ENCODE results near the gene AADACL4.
A peak's percentile ranks its signal among the peaks of the same experiment; 100 is the strongest.

The AADACL4 gene

DNA sequence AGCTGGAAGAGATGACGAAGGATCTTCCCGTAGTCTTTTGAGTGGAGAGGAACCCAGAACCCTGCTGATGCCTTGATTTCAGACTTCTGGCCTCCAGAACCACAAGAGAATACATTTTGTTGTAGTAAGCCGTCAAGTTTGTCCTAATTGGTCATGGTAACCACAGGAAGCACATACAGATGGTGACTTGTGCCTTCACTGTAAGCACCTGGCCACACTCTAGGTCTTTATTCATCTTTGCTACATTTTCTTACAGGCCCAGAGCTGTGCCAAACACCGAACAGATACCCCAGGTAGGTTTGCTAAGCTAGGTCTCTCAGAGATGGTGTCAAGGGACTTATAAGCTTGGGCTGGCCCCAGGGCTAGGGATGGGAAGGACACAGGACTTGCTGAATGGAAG lies 30.7 kb upstream of the AADACL4 start:
- no peak overlapping the region for H4K8ac ChIP-seq (ENCODE audit: low read depth, low read length)
- WGBS (ENCODE audit: extremely low coverage, insufficient coverage, low lambda C conversion rate): no CpG with 5 or more reads among the region's 4 CpGs
- no peak overlapping the region for H3K4me3 ChIP-seq (ENCODE audit: low read length)
- H3K4ac ChIP-seq (ENCODE audit: low read depth, low read length): no peak overlapping the region
- H2BK5ac ChIP-seq (ENCODE audit: low read length): no peak overlapping the region
- no peak overlapping the region for H2BK120ac ChIP-seq (ENCODE audit: low read depth, low read length)
- no peak overlapping the region for H3K56ac ChIP-seq (ENCODE audit: low read length)
- no peak overlapping the region for H3K4me2 ChIP-seq (ENCODE audit: low read length)
- no peaks in the 10 kb centered on the region for H3K27me3 ChIP-seq (ENCODE audit: insufficient read depth, low read length, poor library complexity)
- no peak overlapping the region for H3K27ac ChIP-seq (ENCODE audit: low read depth, low read length)
- H3K79me2 ChIP-seq (ENCODE audit: control insufficient read depth, insufficient read depth, low read length): no peaks in the 10 kb centered on the region
- no peak overlapping the region for H3K9ac ChIP-seq (ENCODE audit: low read length)
- H2BK15ac ChIP-seq (replicated peaks; ENCODE audit: low read depth): no peak overlapping the region
- peaks cover 5% of the 10 kb centered on the region for H3K4me1 ChIP-seq (ENCODE audit: control insufficient read depth, low read depth, low read length)
- H3K36me3 ChIP-seq (ENCODE audit: control insufficient read depth, insufficient read depth, low read length): no peaks in the 10 kb centered on the region
- no peak overlapping the region for H3K18ac ChIP-seq (ENCODE audit: low read length)
- H3K23ac ChIP-seq (ENCODE audit: low read length): no peak overlapping the region
- DNase-seq: no peak
- H4K5ac ChIP-seq (ENCODE audit: low read length): no peak overlapping the region
- no peak overlapping the region for H2AK5ac ChIP-seq (ENCODE audit: low read length)
- no peaks in the 10 kb centered on the region for H3K79me1 ChIP-seq (ENCODE audit: low read length)

DNA sequence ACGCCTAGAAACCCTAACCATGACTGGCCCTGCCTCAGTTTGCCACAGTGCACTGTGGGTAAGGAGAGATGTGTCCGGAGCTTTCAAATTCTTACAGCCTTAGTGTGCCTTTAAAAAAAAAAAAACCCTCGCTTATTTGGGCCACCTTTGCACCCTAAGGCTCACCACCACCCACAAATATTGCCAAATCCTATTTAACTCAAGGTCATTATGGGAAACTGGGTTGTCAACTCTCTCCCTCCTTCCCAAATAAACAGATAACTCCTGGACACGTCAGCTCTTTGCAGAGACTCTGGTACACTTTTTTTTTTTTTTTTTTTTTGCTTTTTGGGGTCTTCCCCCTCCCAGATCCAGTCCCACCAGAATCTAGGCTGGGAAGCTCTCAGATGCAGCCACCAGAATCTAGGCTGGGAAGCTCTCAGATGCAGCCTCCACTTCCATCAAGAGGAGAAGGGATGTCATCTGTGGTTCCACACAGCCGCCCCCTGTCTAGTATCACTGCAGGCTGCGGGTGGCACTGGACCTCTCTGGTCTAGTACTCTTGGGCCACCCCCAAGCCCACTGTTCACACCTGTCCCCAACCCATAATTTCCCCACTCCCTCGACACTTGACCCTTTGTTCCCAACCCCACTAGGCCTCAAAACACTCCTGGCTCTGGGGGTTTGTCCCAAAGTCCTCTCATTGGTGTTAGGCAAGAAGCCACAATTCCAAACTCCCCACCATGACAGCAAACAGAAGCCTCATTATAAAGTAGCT lies 29.3 kb upstream of the AADACL4 start:
- H3K27me3 ChIP-seq (ENCODE audit: insufficient read depth, low read length, poor library complexity): no peaks in the 10 kb centered on the region

DNA sequence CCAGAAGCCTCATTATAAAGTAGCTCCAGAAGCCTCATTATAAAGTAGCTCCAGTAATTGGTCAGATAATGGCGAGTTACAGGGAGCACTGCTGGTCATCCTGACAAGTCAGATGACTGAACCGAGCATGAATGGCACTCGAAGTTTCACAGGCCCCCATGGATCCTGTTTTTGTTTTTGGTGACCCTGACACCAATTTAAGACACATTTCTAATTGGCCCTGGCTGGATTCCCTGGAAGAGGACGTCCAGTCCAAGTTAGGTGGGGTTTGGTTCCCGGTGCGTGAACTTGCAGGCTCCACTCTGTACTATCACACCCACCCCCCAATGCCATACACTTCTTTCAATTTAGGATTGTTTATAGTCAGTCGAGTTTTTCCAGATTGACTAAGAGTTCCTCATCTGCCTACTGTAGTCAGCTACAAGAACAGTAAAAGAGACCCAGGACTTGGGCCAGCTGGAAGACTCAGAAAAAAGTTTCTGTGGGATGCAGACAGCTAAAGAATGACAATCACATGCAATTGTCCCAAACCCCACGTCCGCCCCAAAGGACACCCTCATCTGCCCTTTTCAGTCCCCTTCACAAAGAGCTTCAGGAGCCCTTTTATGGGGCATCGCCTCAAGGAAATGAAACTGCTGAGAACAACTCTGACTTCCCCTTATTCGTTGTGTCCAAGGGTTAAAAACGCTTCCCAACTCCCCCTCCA lies 28.6 kb upstream of the AADACL4 start:
- Histone ChIP-seq H3K9ac (ENCODE audit: low read length) (peak overlapping the region; percentile 35), H3K4ac (ENCODE audit: low read depth, low read length) (peak overlapping the region; percentile 18), H2AK5ac (ENCODE audit: low read length) (no peak overlapping the region), H2BK15ac (replicated peaks; ENCODE audit: low read depth) (no peak overlapping the region), H3K4me3 (ENCODE audit: low read length) (no peak overlapping the region), H2BK5ac (ENCODE audit: low read length) (peak overlapping the region; percentile 28), H3K18ac (ENCODE audit: low read length) (peak overlapping the region; percentile 34), H3K23ac (ENCODE audit: low read length) (peak overlapping the region; percentile 48), H2BK120ac (ENCODE audit: low read depth, low read length) (no peak overlapping the region), H3K79me2 (ENCODE audit: control insufficient read depth, insufficient read depth, low read length) (no peaks in the 10 kb centered on the region), H4K5ac (ENCODE audit: low read length) (no peak overlapping the region), H3K56ac (ENCODE audit: low read length) (peak overlapping the region; percentile 54), H3K27ac (ENCODE audit: low read depth, low read length) (peak overlapping the region; percentile 13), H3K4me1 (ENCODE audit: control insufficient read depth, low read depth, low read length) (peaks cover 7% of the 10 kb centered on the region), H3K36me3 (ENCODE audit: control insufficient read depth, insufficient read depth, low read length) (no peaks in the 10 kb centered on the region), H3K4me2 (ENCODE audit: low read length) (peak overlapping the region; percentile 53), H3K27me3 (ENCODE audit: insufficient read depth, low read length, poor library complexity) (no peaks in the 10 kb centered on the region), H3K79me1 (ENCODE audit: low read length) (no peaks in the 10 kb centered on the region), H4K8ac (ENCODE audit: low read depth, low read length) (no peak overlapping the region)
- DNase-seq: no peak
- WGBS (ENCODE audit: extremely low coverage, insufficient coverage, low lambda C conversion rate): no CpG with 5 or more reads among the region's 12 CpGs

More for the DNA sequence above, 29.3 kb upstream of the AADACL4 start:
- H3K79me2 ChIP-seq (ENCODE audit: control insufficient read depth, insufficient read depth, low read length): no peaks in the 10 kb centered on the region
- no peak overlapping the region for H3K4me3 ChIP-seq (ENCODE audit: low read length)
- no peak overlapping the region for H4K5ac ChIP-seq (ENCODE audit: low read length)
- H2BK120ac ChIP-seq (ENCODE audit: low read depth, low read length): no peak overlapping the region
- H3K4ac ChIP-seq (ENCODE audit: low read depth, low read length): no peak overlapping the region
- H3K9ac ChIP-seq (ENCODE audit: low read length): no peak overlapping the region
- H3K27ac ChIP-seq (ENCODE audit: low read depth, low read length): no peak overlapping the region
- no peak overlapping the region for H2AK5ac ChIP-seq (ENCODE audit: low read length)
- no peaks in the 10 kb centered on the region for H3K36me3 ChIP-seq (ENCODE audit: control insufficient read depth, insufficient read depth, low read length)
- H4K8ac ChIP-seq (ENCODE audit: low read depth, low read length): no peak overlapping the region
- H3K4me2 ChIP-seq (ENCODE audit: low read length): no peak overlapping the region
- peaks cover 7% of the 10 kb centered on the region for H3K4me1 ChIP-seq (ENCODE audit: control insufficient read depth, low read depth, low read length)
- no peak overlapping the region for H2BK5ac ChIP-seq (ENCODE audit: low read length)
- H3K23ac ChIP-seq (ENCODE audit: low read length): no peak overlapping the region
- H3K18ac ChIP-seq (ENCODE audit: low read length): no peak overlapping the region
- no peak for DNase-seq
- no peak overlapping the region for H2BK15ac ChIP-seq (replicated peaks; ENCODE audit: low read depth)
- no CpG with 5 or more reads among the region's 7 CpGs for WGBS (ENCODE audit: extremely low coverage, insufficient coverage, low lambda C conversion rate)
- no peaks in the 10 kb centered on the region for H3K79me1 ChIP-seq (ENCODE audit: low read length)
- no peak overlapping the region for H3K56ac ChIP-seq (ENCODE audit: low read length)

DNA sequence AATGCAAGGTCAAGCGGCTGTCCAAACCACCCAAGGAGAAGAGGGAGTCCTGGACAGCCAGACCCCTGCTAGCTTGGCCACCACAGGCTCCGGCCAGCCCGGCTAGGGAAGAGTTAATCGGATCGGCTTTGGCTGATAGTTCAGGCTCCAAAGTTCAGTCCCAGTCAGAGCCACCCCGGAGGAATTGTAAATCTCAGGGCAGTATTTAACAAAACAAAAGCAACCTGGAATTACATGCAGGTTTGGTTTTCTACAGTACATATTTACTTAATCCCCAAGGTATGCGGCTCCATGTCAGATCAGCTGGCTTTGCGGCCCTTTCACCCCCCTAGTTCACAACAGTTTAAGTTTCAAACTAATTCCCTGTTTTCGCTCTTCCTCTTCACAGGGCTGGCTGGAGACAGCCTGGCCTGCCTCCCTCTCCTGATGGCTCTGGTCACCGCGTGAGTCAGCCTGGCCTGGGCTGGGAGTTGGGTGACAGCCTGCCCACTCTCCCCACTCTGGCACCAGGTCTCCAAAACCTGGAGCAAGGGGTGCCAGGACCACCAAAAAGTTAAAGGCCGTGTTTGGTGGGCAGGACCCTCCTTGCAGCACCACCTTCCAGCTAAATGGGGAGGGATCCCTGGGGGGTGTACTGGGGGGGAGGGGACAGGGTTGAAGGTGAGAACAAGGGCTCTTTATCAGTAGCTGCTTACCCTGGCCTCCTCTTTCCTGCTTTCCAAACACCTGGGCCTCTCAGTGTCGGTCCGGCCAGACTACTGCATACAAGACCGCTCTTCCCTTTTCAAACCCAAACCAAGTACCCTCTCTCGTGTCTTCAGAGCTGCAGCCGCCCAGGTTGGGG lies 27.8 kb upstream of the AADACL4 start:
- H3K4ac ChIP-seq (ENCODE audit: low read depth, low read length): peak overlapping the region; percentile 77
- H3K9ac ChIP-seq (ENCODE audit: low read length): peak overlapping the region; percentile 54
- no peaks in the 10 kb centered on the region for H3K79me1 ChIP-seq (ENCODE audit: low read length)
- H3K4me2 ChIP-seq (ENCODE audit: low read length): peak overlapping the region; percentile 88
- H3K4me1 ChIP-seq (ENCODE audit: control insufficient read depth, low read depth, low read length): peaks cover 7% of the 10 kb centered on the region
- H3K27me3 ChIP-seq (ENCODE audit: insufficient read depth, low read length, poor library complexity): no peaks in the 10 kb centered on the region
- no peak overlapping the region for H4K5ac ChIP-seq (ENCODE audit: low read length)
- no CpG with 5 or more reads among the region's 17 CpGs for WGBS (ENCODE audit: extremely low coverage, insufficient coverage, low lambda C conversion rate)
- peak; percentile 91 for DNase-seq
- peak overlapping the region; percentile 77 for H3K56ac ChIP-seq (ENCODE audit: low read length)
- H3K27ac ChIP-seq (ENCODE audit: low read depth, low read length): peak overlapping the region; percentile 68
- no peaks in the 10 kb centered on the region for H3K79me2 ChIP-seq (ENCODE audit: control insufficient read depth, insufficient read depth, low read length)
- H3K4me3 ChIP-seq (ENCODE audit: low read length): no peak overlapping the region
- H2BK15ac ChIP-seq (replicated peaks; ENCODE audit: low read depth): no peak overlapping the region
- H3K36me3 ChIP-seq (ENCODE audit: control insufficient read depth, insufficient read depth, low read length): no peaks in the 10 kb centered on the region
- peak overlapping the region; percentile 44 for H2BK5ac ChIP-seq (ENCODE audit: low read length)
- H4K8ac ChIP-seq (ENCODE audit: low read depth, low read length): no peak overlapping the region
- H2AK5ac ChIP-seq (ENCODE audit: low read length): no peak overlapping the region
- H3K23ac ChIP-seq (ENCODE audit: low read length): peak overlapping the region; percentile 48
- peak overlapping the region; percentile 30 for H2BK120ac ChIP-seq (ENCODE audit: low read depth, low read length)
- peak overlapping the region; percentile 72 for H3K18ac ChIP-seq (ENCODE audit: low read length)

DNA sequence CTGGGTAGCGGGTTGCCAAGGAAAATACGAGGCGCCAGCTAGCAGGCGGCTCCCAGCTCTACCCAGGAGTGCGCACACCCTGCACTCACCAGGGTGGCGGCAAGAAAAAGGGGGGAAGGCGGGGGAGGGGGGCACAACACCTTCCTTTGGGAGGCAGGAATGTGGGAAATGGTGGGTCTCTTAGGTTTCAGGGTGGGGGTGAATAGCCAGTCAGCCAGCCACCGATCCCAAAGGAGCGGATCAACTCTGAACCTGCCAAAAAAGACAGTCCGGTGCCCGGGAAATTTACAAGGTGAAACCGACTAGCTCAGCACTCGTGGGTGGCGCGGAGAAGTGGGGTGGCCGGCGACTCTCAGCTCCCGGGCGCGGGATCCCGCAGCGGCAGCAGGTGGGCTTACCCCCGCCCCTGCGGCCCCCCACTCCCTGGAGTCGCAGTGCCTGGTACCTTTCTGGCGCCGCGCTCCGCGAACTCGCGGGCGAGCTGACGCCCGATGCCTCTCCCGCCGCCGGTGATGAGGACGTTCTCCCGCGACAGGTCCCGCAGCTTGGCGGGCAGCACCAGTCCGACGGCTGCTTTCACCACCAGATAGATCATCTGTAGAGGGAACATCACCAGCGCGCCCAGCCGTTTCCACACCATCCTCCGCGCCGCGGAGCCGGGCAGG lies 27.0 kb upstream of the AADACL4 start:
- DNase-seq: no peak
- H3K4me1 ChIP-seq (ENCODE audit: control insufficient read depth, low read depth, low read length): peaks cover 7% of the 10 kb centered on the region
- no peak overlapping the region for H2BK15ac ChIP-seq (replicated peaks; ENCODE audit: low read depth)
- no peaks in the 10 kb centered on the region for H3K79me2 ChIP-seq (ENCODE audit: control insufficient read depth, insufficient read depth, low read length)
- H3K9ac ChIP-seq (ENCODE audit: low read length): peak overlapping the region; percentile 54
- no peaks in the 10 kb centered on the region for H3K36me3 ChIP-seq (ENCODE audit: control insufficient read depth, insufficient read depth, low read length)
- no CpG with 5 or more reads among the region's 53 CpGs for WGBS (ENCODE audit: extremely low coverage, insufficient coverage, low lambda C conversion rate)
- no peak overlapping the region for H4K5ac ChIP-seq (ENCODE audit: low read length)
- peak overlapping the region; percentile 77 for H3K56ac ChIP-seq (ENCODE audit: low read length)
- no peak overlapping the region for H2AK5ac ChIP-seq (ENCODE audit: low read length)
- no peak overlapping the region for H4K8ac ChIP-seq (ENCODE audit: low read depth, low read length)
- peak overlapping the region; percentile 88 for H3K4me2 ChIP-seq (ENCODE audit: low read length)
- H3K27ac ChIP-seq (ENCODE audit: low read depth, low read length): peak overlapping the region; percentile 68
- peak overlapping the region; percentile 72 for H3K18ac ChIP-seq (ENCODE audit: low read length)
- H3K4ac ChIP-seq (ENCODE audit: low read depth, low read length): peak overlapping the region; percentile 77
- peak overlapping the region; percentile 35 for H3K4me3 ChIP-seq (ENCODE audit: low read length)
- H3K79me1 ChIP-seq (ENCODE audit: low read length): no peaks in the 10 kb centered on the region
- H3K27me3 ChIP-seq (ENCODE audit: insufficient read depth, low read length, poor library complexity): no peaks in the 10 kb centered on the region
- H2BK120ac ChIP-seq (ENCODE audit: low read depth, low read length): peak overlapping the region; percentile 30
- no peak overlapping the region for H2BK5ac ChIP-seq (ENCODE audit: low read length)
- H3K23ac ChIP-seq (ENCODE audit: low read length): no peak overlapping the region
